ENCODE data around the gene ADAMTS9. TPM values are rescaled to one million over a fixed set of nuclear protein-coding genes. Genes with fewer than 3 reads are reported as not detected.

ADAMTS9 gene
- total RNA-seq, 2 donors from 2014 or later: 30.0 to 31.0 TPM

DNA sequence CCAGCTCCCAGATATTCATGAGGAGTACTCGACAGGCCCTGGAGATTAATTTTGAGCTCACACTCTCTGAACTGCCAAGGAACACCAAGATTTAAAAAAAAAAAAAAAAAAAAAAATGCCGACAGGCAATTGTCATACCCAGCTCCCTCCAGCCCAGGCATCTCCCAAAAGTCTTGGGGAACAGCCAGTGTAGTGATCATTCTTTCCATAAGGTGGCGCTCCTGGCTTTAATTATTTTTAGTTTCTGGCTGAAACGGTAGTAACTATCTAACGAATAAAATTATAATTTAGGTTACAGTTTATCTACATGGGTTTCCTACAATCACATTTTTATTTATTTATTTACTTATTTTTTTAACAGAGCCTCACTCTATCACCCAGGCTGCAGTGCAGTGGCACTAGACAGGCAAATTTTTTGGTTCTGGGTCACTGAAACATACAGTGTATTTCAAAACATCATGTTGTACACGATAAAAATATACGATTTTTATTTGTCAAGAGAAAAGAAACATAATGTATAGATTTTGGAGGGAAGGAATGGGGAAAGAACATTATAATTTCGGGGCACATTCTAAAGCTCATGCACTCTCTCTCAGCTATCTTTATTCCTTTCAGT lies 157.3 kb downstream of the ADAMTS9 start:
- Histone ChIP-seq H3K36me3 (no peaks in the 10 kb centered on the region), H3K27ac (no peak overlapping the region), H3K4me3 (no peak overlapping the region), H3K9me3 (no peaks in the 10 kb centered on the region), H3K27me3 (replicated peaks; ENCODE audit: insufficient read depth) (no peaks in the 10 kb centered on the region), H3K4me1 (replicated peaks) (no peaks in the 10 kb centered on the region)
- DNase-seq (ENCODE audit: low spot score): peak; percentile 65
- 20% methylated on average over 8 of the region's 8 CpGs for WGBS
- TF ChIP-seq, protein P1, sequence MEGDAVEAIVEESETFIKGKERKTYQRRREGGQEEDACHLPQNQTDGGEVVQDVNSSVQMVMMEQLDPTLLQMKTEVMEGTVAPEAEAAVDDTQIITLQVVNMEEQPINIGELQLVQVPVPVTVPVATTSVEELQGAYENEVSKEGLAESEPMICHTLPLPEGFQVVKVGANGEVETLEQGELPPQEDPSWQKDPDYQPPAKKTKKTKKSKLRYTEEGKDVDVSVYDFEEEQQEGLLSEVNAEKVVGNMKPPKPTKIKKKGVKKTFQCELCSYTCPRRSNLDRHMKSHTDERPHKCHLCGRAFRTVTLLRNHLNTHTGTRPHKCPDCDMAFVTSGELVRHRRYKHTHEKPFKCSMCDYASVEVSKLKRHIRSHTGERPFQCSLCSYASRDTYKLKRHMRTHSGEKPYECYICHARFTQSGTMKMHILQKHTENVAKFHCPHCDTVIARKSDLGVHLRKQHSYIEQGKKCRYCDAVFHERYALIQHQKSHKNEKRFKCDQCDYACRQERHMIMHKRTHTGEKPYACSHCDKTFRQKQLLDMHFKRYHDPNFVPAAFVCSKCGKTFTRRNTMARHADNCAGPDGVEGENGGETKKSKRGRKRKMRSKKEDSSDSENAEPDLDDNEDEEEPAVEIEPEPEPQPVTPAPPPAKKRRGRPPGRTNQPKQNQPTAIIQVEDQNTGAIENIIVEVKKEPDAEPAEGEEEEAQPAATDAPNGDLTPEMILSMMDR (IDR thresholded peaks at IDR 0.05): peak; percentile 60 to 86 (median 66)
- TF ChIP-seq POLR2A (IDR thresholded peaks at IDR 0.05): no peak
- peak; percentile 44 for TF ChIP-seq POLR2AphosphoS5 (IDR thresholded peaks at IDR 0.05)
- intact Hi-C loops (cut with DNase I): loop anchor here (5.0 to 10.0 kb wide), 5 partner anchors 424 to 1202 kb away; no protein-coding TSS in a partner anchor

DNA sequence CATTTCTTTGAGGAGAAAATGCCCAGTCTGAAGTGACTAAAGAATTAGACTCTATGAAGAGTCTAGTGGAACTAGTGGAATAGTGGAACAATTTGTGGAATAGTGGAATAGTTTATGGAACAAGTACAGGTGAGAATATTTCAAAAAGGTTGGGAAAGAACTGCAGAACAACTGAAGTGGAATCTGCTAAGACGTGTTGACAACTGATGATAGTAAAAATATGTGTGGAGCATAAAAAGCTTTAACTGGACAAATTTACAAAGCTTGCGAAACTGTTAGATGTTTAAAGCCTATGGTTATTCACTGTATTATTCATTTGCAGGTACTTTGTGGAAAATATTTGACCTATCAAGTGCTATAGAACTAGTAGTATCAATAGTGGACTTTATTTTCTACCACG lies 164.5 kb downstream of the ADAMTS9 start:
- intact Hi-C loops (cut with DNase I): no loop called here
- Histone ChIP-seq H3K36me3 (no peaks in the 10 kb centered on the region), H3K27me3 (replicated peaks; ENCODE audit: insufficient read depth) (no peaks in the 10 kb centered on the region), H3K4me1 (replicated peaks) (no peaks in the 10 kb centered on the region), H3K9me3 (no peaks in the 10 kb centered on the region), H3K27ac (no peak overlapping the region), H3K4me3 (no peak overlapping the region)
- no peak for DNase-seq (ENCODE audit: low spot score)
- TF ChIP-seq, protein P1 (IDR thresholded peaks at IDR 0.05): no peak
- no peak for TF ChIP-seq POLR2A (IDR thresholded peaks at IDR 0.05)
- TF ChIP-seq POLR2AphosphoS5 (IDR thresholded peaks at IDR 0.05): no peak
- 62% methylated on average over 3 of the region's 3 CpGs for WGBS

GRCh38 chr3:64520334-64520733 lies 167.5 kb downstream of the ADAMTS9 start:
- H3K36me3 ChIP-seq: no peaks in the 10 kb centered on the region
- H3K27ac ChIP-seq: no peak overlapping the region
- no peaks in the 10 kb centered on the region for H3K9me3 ChIP-seq
- TF ChIP-seq POLR2AphosphoS5 (IDR thresholded peaks at IDR 0.05) (no peak), POLR2A (IDR thresholded peaks at IDR 0.05) (no peak)
- TF ChIP-seq, protein P1 (IDR thresholded peaks at IDR 0.05): no peak
- H3K4me3 ChIP-seq: no peak overlapping the region
- intact Hi-C loops (cut with DNase I): no loop called here
- no peak for DNase-seq (ENCODE audit: low spot score)
- H3K4me1 ChIP-seq (replicated peaks): no peaks in the 10 kb centered on the region
- WGBS: 63% methylated on average over 3 of the region's 3 CpGs
- no peaks in the 10 kb centered on the region for H3K27me3 ChIP-seq (replicated peaks; ENCODE audit: insufficient read depth)

DNA sequence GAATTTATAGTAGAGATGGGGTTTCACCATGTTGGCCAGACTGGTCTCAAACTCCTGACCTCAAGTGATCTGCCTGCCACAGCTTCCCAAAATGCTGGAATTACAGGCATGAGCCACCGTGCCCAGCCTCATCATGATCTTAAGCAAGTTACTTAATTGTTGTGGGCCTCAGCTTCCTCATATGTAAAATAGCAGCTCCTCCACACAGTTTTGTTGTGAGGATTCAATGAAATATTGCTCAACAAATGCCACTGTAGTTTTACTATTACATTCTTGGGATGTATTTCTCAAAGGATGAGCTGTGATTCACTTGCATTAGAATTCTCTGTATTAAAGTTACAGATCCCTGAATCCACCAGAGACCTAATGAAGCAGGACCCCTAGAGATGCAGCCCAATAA lies 168.8 kb downstream of the ADAMTS9 start:
- no peaks in the 10 kb centered on the region for H3K36me3 ChIP-seq
- no peak for TF ChIP-seq POLR2AphosphoS5 (IDR thresholded peaks at IDR 0.05)
- TF ChIP-seq POLR2A (IDR thresholded peaks at IDR 0.05): no peak
- TF ChIP-seq, protein P1 (IDR thresholded peaks at IDR 0.05): no peak
- H3K9me3 ChIP-seq: no peaks in the 10 kb centered on the region
- DNase-seq (ENCODE audit: low spot score): no peak
- no peaks in the 10 kb centered on the region for H3K4me1 ChIP-seq (replicated peaks)
- 86% methylated on average over 1 of the region's 1 CpG for WGBS
- intact Hi-C loops (cut with DNase I): no loop called here
- no peaks in the 10 kb centered on the region for H3K27me3 ChIP-seq (replicated peaks; ENCODE audit: insufficient read depth)
- H3K27ac ChIP-seq: no peak overlapping the region
- H3K4me3 ChIP-seq: no peak overlapping the region

DNA sequence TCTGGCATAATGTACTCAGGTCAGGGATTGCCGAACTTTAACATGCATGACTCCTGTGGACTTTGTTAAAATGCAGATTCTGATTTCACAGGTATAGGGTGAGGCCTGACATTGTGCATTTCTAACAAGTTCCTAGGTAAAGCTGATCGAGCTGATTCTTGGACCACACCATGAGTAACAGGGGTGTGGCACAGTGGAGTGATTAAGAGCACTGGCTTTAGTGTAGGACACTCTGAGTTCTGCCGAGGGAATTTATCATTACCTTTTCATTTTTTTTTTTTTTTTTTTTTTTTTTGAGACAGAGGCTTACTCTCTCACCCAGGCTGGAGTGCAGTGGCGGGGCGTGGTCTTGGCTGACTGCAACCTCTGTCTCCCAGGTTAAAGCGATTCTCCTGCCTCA lies 169.3 kb downstream of the ADAMTS9 start:
- no peak overlapping the region for H3K27ac ChIP-seq
- intact Hi-C loops (cut with DNase I): no loop called here
- no peaks in the 10 kb centered on the region for H3K9me3 ChIP-seq
- DNase-seq (ENCODE audit: low spot score): no peak
- no peak overlapping the region for H3K4me3 ChIP-seq
- H3K36me3 ChIP-seq: no peaks in the 10 kb centered on the region
- no peaks in the 10 kb centered on the region for H3K4me1 ChIP-seq (replicated peaks)
- no peak for TF ChIP-seq POLR2AphosphoS5 (IDR thresholded peaks at IDR 0.05)
- TF ChIP-seq, protein P1 (IDR thresholded peaks at IDR 0.05): no peak
- no peak for TF ChIP-seq POLR2A (IDR thresholded peaks at IDR 0.05)
- WGBS: 89% methylated on average over 6 of the region's 6 CpGs
- no peaks in the 10 kb centered on the region for H3K27me3 ChIP-seq (replicated peaks; ENCODE audit: insufficient read depth)

All from prostate gland (tissue), 2 donors.